H1 (cell line): Measurements from ENCODE around the gene MPP4. TPM values are rescaled to one million over a fixed set of nuclear protein-coding genes. Genes with fewer than 3 reads are reported as not detected.

Source experiments
- CTCF ChIA-PET: fragments of 300-600 bp; sonication (Branson Sonifier 250); formaldehyde crosslinking; loops from one replicate; lab custom pipeline; 2021; ENCODE audit not compliant: partially characterized antibody; lab: Charles Lee
- POLR2A ChIA-PET: fragments of 300-600 bp; sonication (Branson Sonifier 250); formaldehyde crosslinking; loops from one replicate; lab custom pipeline; 2021; ENCODE audit warnings: inconsistent platforms; ENCODE audit not compliant: partially characterized antibody; lab: Charles Lee
- DNase-seq, 2 experiments: peaks; one replicate each; pipeline versions ENCODE4 v3.0.0 to v3.0.0-alpha.2; 2010 to 2022; ENCODE audit warnings: low spot score in 2 of 2, low read depth in 1 of 2, mixed read lengths in 1 of 2
- FAIRE-seq: peaks from 2 replicates; lab custom pipeline; 2011; peaks lifted over from hg19 to GRCh38; lab: Jason Lieb, UNC
- H2AFZ ChIP-seq: 2 replicates; pipeline ENCODE4 v1.8.1; 2012; ENCODE audit warnings: low read length, inconsistent platforms
- H2AK5ac ChIP-seq: 2 replicates; pipeline ENCODE4 v1.6.1; 2013; ENCODE audit warnings: low read depth, low read length
- H2BK120ac ChIP-seq: replicated peaks from 2 replicates; pipeline ENCODE3; 2013; ENCODE audit warnings: low read depth, low read length, inconsistent platforms
- H2BK12ac ChIP-seq: 2 replicates; pipeline ENCODE4 v1.6.1; 2013; ENCODE audit warnings: low read depth, low read length
- H2BK15ac ChIP-seq: 2 replicates; pipeline ENCODE4 v1.6.1; 2013; ENCODE audit warnings: low read length
- H2BK20ac ChIP-seq: 2 replicates; pipeline ENCODE4 v1.6.1; 2013; ENCODE audit warnings: low read length
- H2BK5ac ChIP-seq: 2 replicates; pipeline ENCODE4 v1.6.1; 2013; ENCODE audit warnings: low read depth, low read length
- H3K14ac ChIP-seq: 2 replicates; pipeline ENCODE4 v1.6.1; 2013; ENCODE audit warnings: inconsistent platforms; ENCODE audit not compliant: insufficient read length
- H3K18ac ChIP-seq: 2 replicates; pipeline ENCODE4 v1.6.1; 2013; ENCODE audit warnings: low read length; ENCODE audit errors: extremely low read depth
- H3K23ac ChIP-seq: 2 replicates; pipeline ENCODE4 v1.6.1; 2013; ENCODE audit warnings: inconsistent platforms; ENCODE audit not compliant: insufficient read length
- H3K23me2 ChIP-seq: 2 replicates; pipeline ENCODE4 v1.6.1; 2013; ENCODE audit warnings: low read depth, low read length
- H3K27ac ChIP-seq: 2 replicates; pipeline ENCODE4 v1.6.1; 2011; ENCODE audit warnings: low read depth, low read length, inconsistent platforms
- H3K27me3 ChIP-seq, 4 experiments: replicated peaks in 1 of 4; 1 replicate in 1 of 4; 2 replicates in 3 of 4; pipeline versions ENCODE4 v1.6.1 to v1.8.1; 2011 to 2013; ENCODE audit warnings: low read length in 3 of 4, mild to moderate bottlenecking in 3 of 4, inconsistent platforms in 2 of 4, mixed read lengths in 2 of 4, moderate library complexity in 1 of 4; ENCODE audit not compliant: control insufficient read depth in 3 of 4, insufficient read depth in 3 of 4; ENCODE audit errors: extremely low read depth in 1 of 4
- H3K36me3 ChIP-seq, 4 experiments: 2 replicates each; pipeline versions ENCODE4 v1.6.1 to v1.8.1; 2011 to 2013; ENCODE audit warnings: mild to moderate bottlenecking in 4 of 4, low read length in 3 of 4, moderate library complexity in 2 of 4, control low read depth in 1 of 4, inconsistent platforms in 1 of 4; ENCODE audit not compliant: insufficient read depth in 4 of 4, control insufficient read depth in 2 of 4
- H3K4ac ChIP-seq: replicated peaks from 2 replicates; pipeline ENCODE3; 2013; ENCODE audit warnings: low read length, low read depth, mixed read lengths, inconsistent platforms; ENCODE audit not compliant: insufficient read length
- H3K4me1 ChIP-seq, 4 experiments: replicated peaks in 1 of 4; 1 replicate in 1 of 4; 2 replicates in 3 of 4; pipeline versions ENCODE4 v1.6.1 to v1.8.1; 2011 to 2013; ENCODE audit warnings: low read length in 3 of 4, inconsistent platforms in 2 of 4, mixed read lengths in 1 of 4; ENCODE audit not compliant: insufficient read depth in 4 of 4, control insufficient read depth in 3 of 4
- H3K4me2 ChIP-seq, 2 experiments: 2 replicates each; pipeline versions ENCODE4 v1.6.1 to v1.8.1; 2011 to 2013; ENCODE audit warnings: low read depth in 2 of 2, low read length in 2 of 2, control low read depth in 1 of 2, inconsistent platforms in 1 of 2, mild to moderate bottlenecking in 1 of 2; ENCODE audit not compliant: insufficient read depth in 1 of 2
- H3K4me3 ChIP-seq, 4 experiments: fragments of 200-600, 300-600 bp in 1 of 4; sonication (generic), shearing (Covaris generic), sonication (Bioruptor Twin) in 1 of 4; 2 replicates each; pipeline versions ENCODE4 v1.5.1 to v1.8.1; 2011 to 2016; ENCODE audit warnings: low read length in 4 of 4, low read depth in 3 of 4, control low read depth in 2 of 4, inconsistent platforms in 2 of 4, mild to moderate bottlenecking in 2 of 4, mixed read lengths in 1 of 4, moderate library complexity in 1 of 4; ENCODE audit not compliant: insufficient read depth in 2 of 4; ENCODE audit errors: extremely low read depth in 1 of 4
- H3K56ac ChIP-seq: replicated peaks from 2 replicates; pipeline ENCODE3; 2013; ENCODE audit warnings: low read depth, mild to moderate bottlenecking, mixed read lengths, low read length, inconsistent platforms; ENCODE audit not compliant: insufficient read length
- H3K79me1 ChIP-seq: 2 replicates; pipeline ENCODE4 v1.6.1; 2013; ENCODE audit warnings: low read depth, low read length, control low read depth
- H3K79me2 ChIP-seq, 2 experiments: 2 replicates each; pipeline versions ENCODE4 v1.6.1 to v1.8.1; 2012 to 2013; ENCODE audit warnings: low read length in 2 of 2, mild to moderate bottlenecking in 2 of 2, inconsistent platforms in 1 of 2; ENCODE audit not compliant: insufficient read depth in 2 of 2, control insufficient read depth in 1 of 2
- H3K9ac ChIP-seq, 4 experiments: replicated peaks in 1 of 4; 1 replicate in 1 of 4; 2 replicates in 3 of 4; pipeline versions ENCODE4 v1.6.1 to v1.8.1; 2011 to 2013; ENCODE audit warnings: low read depth in 3 of 4, low read length in 3 of 4, control low read depth in 2 of 4, mild to moderate bottlenecking in 2 of 4, moderate library complexity in 2 of 4, inconsistent platforms in 1 of 4; ENCODE audit errors: extremely low read depth in 1 of 4
- H3K9me3 ChIP-seq, 2 experiments: 2 replicates each; pipeline versions ENCODE4 v1.6.1 to v1.8.1; 2012 to 2013; ENCODE audit warnings: mild to moderate bottlenecking in 2 of 2, moderate library complexity in 2 of 2, control low read depth in 1 of 2, inconsistent platforms in 1 of 2, low read depth in 1 of 2, low read length in 1 of 2, mixed read lengths in 1 of 2; ENCODE audit not compliant: insufficient read depth in 2 of 2
- H4K20me1 ChIP-seq, 2 experiments: replicated peaks in 1 of 2; 2 replicates each; pipeline versions ENCODE3 to v1.8.1; 2011 to 2013; ENCODE audit warnings: inconsistent platforms in 2 of 2, low read length in 2 of 2, mild to moderate bottlenecking in 1 of 2; ENCODE audit not compliant: insufficient read depth in 2 of 2, control insufficient read depth in 1 of 2
- H4K5ac ChIP-seq: 2 replicates; pipeline ENCODE4 v1.6.1; 2013; ENCODE audit warnings: low read length, low read depth, mixed read lengths, inconsistent platforms; ENCODE audit not compliant: insufficient read length
- H4K8ac ChIP-seq: 2 replicates; pipeline ENCODE4 v1.8.0; 2013; ENCODE audit warnings: mild to moderate bottlenecking, moderate library complexity, low read length, inconsistent platforms; ENCODE audit not compliant: insufficient read depth; ENCODE audit errors: extremely low read depth
- H4K91ac ChIP-seq: replicated peaks from 2 replicates; pipeline ENCODE3; 2013; ENCODE audit warnings: low read length, mixed read lengths, inconsistent platforms; ENCODE audit not compliant: insufficient read length
- E2F6 ChIP-seq: IDR thresholded peaks from 2 replicates; pipeline ENCODE4 v1.6.1; 2012; ENCODE audit warnings: inconsistent platforms
- KDM1A ChIP-seq: fragments of 200-600, 300-600 bp; sonication (generic); IDR thresholded peaks from 2 replicates; pipeline ENCODE4 v1.7.1; 2016; ENCODE audit warnings: mild to moderate bottlenecking, low read length, borderline replicate concordance
- WGBS, 2 experiments: shearing (Covaris generic) in 1 of 2; methylation state at CpG; one replicate each; pipeline versions ENCODE4 v1.1.6 to v1.1.7; 2013 to 2015; ENCODE audit warnings: low lambda C conversion rate in 2 of 2, mixed read lengths in 2 of 2, inconsistent platforms in 1 of 2, low coverage in 1 of 2, missing lambda C conversion rate in 1 of 2; ENCODE audit not compliant: insufficient replicate concordance in 2 of 2, insufficient coverage in 1 of 2, insufficient read length in 1 of 2; ENCODE audit errors: extremely low coverage in 1 of 2, missing lambda C conversion rate in 1 of 2; 5-methylcytosine and 5-hydroxymethylcytosine counted together
- polyA plus RNA-seq, 7 experiments: library from polyadenylated mRNA; depleted of rRNA in 3 of 7; stranded (reverse) in 5 of 7; unstranded in 2 of 7; fragments of >200 nt in 5 of 7; fragments of 200-250 nt in 2 of 7; gene quantifications; 1 replicate in 5 of 7; 2 replicates in 1 of 7; 4 replicates in 1 of 7; pipeline versions ENCODE4 v1.2.1 to v1.2.3, GENCODE V29; 2011 to 2013; ENCODE audit warnings: missing spikeins in 2 of 7, mixed read lengths in 2 of 7
- total RNA-seq: library from RNA; stranded (reverse); fragmentation: NEBNext Ultra II Directional; extraction: Animal tissue kit (Norgen Biotek cat#: 25700); gene quantifications from 2 replicates; pipeline ENCODE4 v1.2.1, GENCODE V29; 2021

MPP4 gene
- total and polyA plus RNA-seq, 2 of the 8 experiments (the other 6 are each of a cell fraction or from before 2014, with no cell fraction given), result not detected

GRCh38 chr2:201644001-201644400 lies 54.4 kb downstream of the MPP4 start:
- no peak overlapping the region for H3K23ac ChIP-seq
- H4K91ac ChIP-seq, result no peak overlapping the region
- peak overlapping the region; percentile 64 to 81; a peak in 3 of 4 replicates for H3K4me2 ChIP-seq
- H3K4me1 ChIP-seq, result peaks cover 0 to 5% (median 0%) of the 10 kb centered on the region in 4 experiments; a peak in 1 of 7 replicates
- H4K8ac ChIP-seq, result no peak overlapping the region
- H4K20me1 ChIP-seq, result no peaks in the 10 kb centered on the region
- POLR2A ChIA-PET, result interaction anchor here (3.1 kb wide), 1 partner anchor 10 kb away, joined by 17 read pairs; no protein-coding TSS in a partner anchor
- no peak overlapping the region for H2BK5ac ChIP-seq
- no peak overlapping the region for H2BK15ac ChIP-seq
- H2BK20ac ChIP-seq, result no peak overlapping the region
- H3K27me3 ChIP-seq, result no peaks in the 10 kb centered on the region
- no peak overlapping the region for H3K18ac ChIP-seq
- H3K23me2 ChIP-seq, result no peaks in the 10 kb centered on the region; the same call in 1 of the 2 replicates
- H3K27ac ChIP-seq, result no peak overlapping the region
- H2BK12ac ChIP-seq, result no peak overlapping the region
- H3K4me3 ChIP-seq, result peak overlapping the region in 1 of 4 experiments; percentile 94; a peak in 2 of 8 replicates
- CTCF ChIA-PET, result interaction anchor here (0.5 to 1.9 kb wide), 2 partner anchors 9 to 204 kb away, joined by 4 to 6 read pairs; no protein-coding TSS in a partner anchor
- H3K79me2 ChIP-seq, result peaks cover 0 to 27% of the 10 kb centered on the region in 2 experiments; a peak in 2 of 4 replicates
- H3K9me3 ChIP-seq, result no peaks in the 10 kb centered on the region
- no peak overlapping the region for H3K9ac ChIP-seq
- 73% methylated on average over 8 of the region's 8 CpGs; no CpG with 5 or more reads in 1 of the 2 experiments for WGBS, 2 experiments
- TF ChIP-seq E2F6 (peak; percentile 64; the same call in 1 of the 2 replicates), KDM1A (no peak)
- no peak overlapping the region for H3K4ac ChIP-seq
- no peak overlapping the region for H2AK5ac ChIP-seq
- H4K5ac ChIP-seq, result no peak overlapping the region
- H2AFZ ChIP-seq, result peak overlapping the region; percentile 34; the same call in 1 of the 2 replicates
- no peak overlapping the region for H3K14ac ChIP-seq
- H3K56ac ChIP-seq, result no peak overlapping the region
- H3K36me3 ChIP-seq, result peaks cover 0 to 2% (median under 1%) of the 10 kb centered on the region in 4 experiments; a peak in 2 of 8 replicates
- no peak for DNase-seq
- no peak overlapping the region for H2BK120ac ChIP-seq
- no peak for FAIRE-seq
- no peaks in the 10 kb centered on the region for H3K79me1 ChIP-seq
